Measurements from ENCODE around the gene UIMC1. TPM values are rescaled to one million over a fixed set of nuclear protein-coding genes. Genes with fewer than 3 reads are reported as not detected.

Gene UIMC1
- total and polyA plus RNA-seq, 11 donors = 14.8 to 40.2 (median 31.9) TPM

- peaks cover 0 to 75% (median 45%) of the 10 kb centered on the region in 9 donors for H3K36me3 ChIP-seq
- TF ChIP-seq POLR2A (IDR thresholded peaks at IDR 0.05) = no peak
- TF ChIP-seq, protein P1, sequence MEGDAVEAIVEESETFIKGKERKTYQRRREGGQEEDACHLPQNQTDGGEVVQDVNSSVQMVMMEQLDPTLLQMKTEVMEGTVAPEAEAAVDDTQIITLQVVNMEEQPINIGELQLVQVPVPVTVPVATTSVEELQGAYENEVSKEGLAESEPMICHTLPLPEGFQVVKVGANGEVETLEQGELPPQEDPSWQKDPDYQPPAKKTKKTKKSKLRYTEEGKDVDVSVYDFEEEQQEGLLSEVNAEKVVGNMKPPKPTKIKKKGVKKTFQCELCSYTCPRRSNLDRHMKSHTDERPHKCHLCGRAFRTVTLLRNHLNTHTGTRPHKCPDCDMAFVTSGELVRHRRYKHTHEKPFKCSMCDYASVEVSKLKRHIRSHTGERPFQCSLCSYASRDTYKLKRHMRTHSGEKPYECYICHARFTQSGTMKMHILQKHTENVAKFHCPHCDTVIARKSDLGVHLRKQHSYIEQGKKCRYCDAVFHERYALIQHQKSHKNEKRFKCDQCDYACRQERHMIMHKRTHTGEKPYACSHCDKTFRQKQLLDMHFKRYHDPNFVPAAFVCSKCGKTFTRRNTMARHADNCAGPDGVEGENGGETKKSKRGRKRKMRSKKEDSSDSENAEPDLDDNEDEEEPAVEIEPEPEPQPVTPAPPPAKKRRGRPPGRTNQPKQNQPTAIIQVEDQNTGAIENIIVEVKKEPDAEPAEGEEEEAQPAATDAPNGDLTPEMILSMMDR (IDR thresholded peaks at IDR 0.05) = no peak
- H3K9me3 ChIP-seq = no peaks in the 10 kb centered on the region
- 95 to 98% (median 95%) methylated on average over 1 of the region's 1 CpG for WGBS, 4 donors
- DNase-seq = no peak
- no peak overlapping the region for H3K4me3 ChIP-seq
- H3K27ac ChIP-seq = no peak overlapping the region
- intact Hi-C loops (cut with DNase I) = no loop called here
- ATAC-seq = no peak
- H3K4me1 ChIP-seq = no peaks in the 10 kb centered on the region
- H3K27me3 ChIP-seq = no peaks in the 10 kb centered on the region
These were observed 76.9 kb downstream of the UIMC1 start for GRCh38 chr5:176929654-176930053.

GRCh38 chr5:176927562-176927961 lies 79.0 kb downstream of the UIMC1 start:
- DNase-seq (no peak), ATAC-seq (no peak)
- Histone ChIP-seq H3K27ac (no peak overlapping the region), H3K27me3 (no peaks in the 10 kb centered on the region), H3K36me3 (peaks cover 0 to 57% (median 24%) of the 10 kb centered on the region in 9 donors), H3K4me3 (no peak overlapping the region), H3K4me1 (no peaks in the 10 kb centered on the region), H3K9me3 (no peaks in the 10 kb centered on the region)
- 93 to 97% (median 96%) methylated on average over 3 of the region's 3 CpGs for WGBS, 4 donors
- intact Hi-C loops (cut with DNase I) = no loop called here
- TF ChIP-seq POLR2A (IDR thresholded peaks at IDR 0.05) = no peak
- TF ChIP-seq, protein P1 (IDR thresholded peaks at IDR 0.05) = no peak

GRCh38 chr5:176922817-176923216 lies 83.8 kb downstream of the UIMC1 start:
- Histone ChIP-seq H3K4me1 (no peaks in the 10 kb centered on the region), H3K9me3 (no peaks in the 10 kb centered on the region), H3K27ac (no peak overlapping the region), H3K4me3 (no peak overlapping the region), H3K27me3 (no peaks in the 10 kb centered on the region), H3K36me3 (peaks cover 0 to 30% (median 15%) of the 10 kb centered on the region in 9 donors)
- DNase-seq = no peak
- WGBS, 4 donors = 88 to 96% (median 91%) methylated on average over 2 of the region's 2 CpGs
- ATAC-seq = no peak
- intact Hi-C loops (cut with DNase I) = no loop called here
- no peak for TF ChIP-seq POLR2A (IDR thresholded peaks at IDR 0.05)
- TF ChIP-seq, protein P1 (IDR thresholded peaks at IDR 0.05) = no peak

- DNase-seq = no peak
- Histone ChIP-seq H3K27me3 (no peaks in the 10 kb centered on the region), H3K36me3 (peaks cover 0 to 30% (median 18%) of the 10 kb centered on the region in 9 donors), H3K27ac (no peak overlapping the region), H3K4me1 (no peaks in the 10 kb centered on the region), H3K4me3 (no peak overlapping the region), H3K9me3 (no peaks in the 10 kb centered on the region)
- intact Hi-C loops (cut with DNase I) = no loop called here
- TF ChIP-seq, protein P1 (IDR thresholded peaks at IDR 0.05) = no peak
- TF ChIP-seq POLR2A (IDR thresholded peaks at IDR 0.05) = no peak
- ATAC-seq = no peak
- WGBS, 4 donors = 88 to 94% (median 90%) methylated on average over 3 of the region's 3 CpGs
These were observed 84.9 kb downstream of the UIMC1 start for GRCh38 chr5:176921714-176922113.
